HepG2 (cell line): ENCODE data around the gene C1QL4. TPM values are rescaled to one million over a fixed set of nuclear protein-coding genes. Genes with fewer than 3 reads are reported as not detected.
A peak's percentile ranks its signal among the peaks of the same experiment; 100 is the strongest.

ENCODE experiments used
- CENPX ChIP-seq: sonication (generic); formaldehyde crosslinking; IDR thresholded peaks from 2 replicates; pipeline ENCODE4 v1.9.0; 2021; ENCODE audit warnings: mild to moderate bottlenecking, missing genetic modification reagents, moderate library complexity
- ERF ChIP-seq: IDR thresholded peaks from 2 replicates; pipeline ENCODE4 v1.6.1; 2018; ENCODE audit warnings: missing biosample characterization, missing genetic modification reagents
- GABPB1 ChIP-seq: IDR thresholded peaks from 2 replicates; pipeline ENCODE4 v1.6.1; 2016; ENCODE audit warnings: mild to moderate bottlenecking, missing genetic modification reagents, moderate library complexity, missing compliant biosample characterization
- KAT8 ChIP-seq: IDR thresholded peaks from 2 replicates; pipeline ENCODE4 v1.6.1; 2016; ENCODE audit warnings: missing genetic modification reagents, missing compliant biosample characterization
- NR3C1 ChIP-seq: sonication (generic); formaldehyde crosslinking; IDR thresholded peaks from 2 replicates; pipeline ENCODE4 v1.4.0; 2020; ENCODE audit warnings: missing genetic modification reagents
- RFXANK ChIP-seq: IDR thresholded peaks from 2 replicates; pipeline ENCODE4 v1.6.1; 2016
- SKI ChIP-seq: fragments of 450-650 bp; IDR thresholded peaks from one replicate; pipeline ENCODE4 v1.6.1; 2018; ENCODE audit warnings: mild to moderate bottlenecking; ENCODE audit not compliant: partially characterized antibody
- TCF7L2 ChIP-seq: IDR thresholded peaks from 2 replicates; pipeline ENCODE4 v1.6.1; 2011; ENCODE audit warnings: mild to moderate bottlenecking, low read depth, low read length, moderate library complexity
- ZFY ChIP-seq: sonication (generic); formaldehyde crosslinking; IDR thresholded peaks from 2 replicates; pipeline ENCODE4 v1.4.0; 2020; ENCODE audit warnings: missing genetic modification reagents
- ZKSCAN1 ChIP-seq: fragments of 150-350 bp; IDR thresholded peaks from 2 replicates; pipeline ENCODE4 v1.6.1; 2014; ENCODE audit warnings: low read length
- ZNF12 ChIP-seq: sonication (generic); formaldehyde crosslinking; IDR thresholded peaks from 2 replicates; pipeline ENCODE4 v1.5.0; 2020; ENCODE audit warnings: missing genetic modification reagents
- ZNF160 ChIP-seq: sonication (generic); formaldehyde crosslinking; IDR thresholded peaks from 2 replicates; pipeline ENCODE4 v1.8.0; 2022; ENCODE audit warnings: mild to moderate bottlenecking, inconsistent platforms, missing genetic modification reagents
- ZNF441 ChIP-seq: sonication (generic); formaldehyde crosslinking; IDR thresholded peaks from 2 replicates; pipeline ENCODE4 v1.7.0; 2021; ENCODE audit warnings: missing genetic modification reagents, borderline replicate concordance
- polyA plus RNA-seq, 8 experiments: library from polyadenylated mRNA; depleted of rRNA in 3 of 8; stranded (reverse) in 7 of 8; unstranded in 1 of 8; fragments of >200 nt; fragmentation: Illumina TruSeq in 4 of 8; extraction: Trizol in 4 of 8; gene quantifications; 2 replicates each; pipeline versions ENCODE4 v1.2.1 to v1.2.3, GENCODE V29; 2011 to 2016; ENCODE audit warnings: low read depth in 4 of 8, missing spikeins in 1 of 8, mixed read lengths in 1 of 8; ENCODE audit not compliant: insufficient read depth in 1 of 8
- total RNA-seq, 5 experiments: library from RNA; depleted of rRNA; stranded (reverse); fragments of >200 nt; fragmentation: Illumina TruSeq; extraction: Trizol; gene quantifications; 2 replicates each; pipeline ENCODE4 v1.2.3, GENCODE V29; 2016; ENCODE audit warnings: low read depth in 1 of 5
- TF ChIP-seq, protein P1 (sequence below): sonication (generic); formaldehyde crosslinking; IDR thresholded peaks from 2 replicates; pipeline ENCODE4 v1.8.0; 2022; ENCODE audit warnings: mild to moderate bottlenecking, missing genetic modification reagents; ENCODE audit not compliant: insufficient replicate concordance
- TF ChIP-seq, protein P2 (sequence below): sonication (generic); formaldehyde crosslinking; IDR thresholded peaks from 2 replicates; pipeline ENCODE4 v1.5.1; 2020; ENCODE audit warnings: missing genetic modification reagents, mild to moderate bottlenecking, borderline replicate concordance
- TF ChIP-seq, protein P3 (sequence below): sonication (generic); formaldehyde crosslinking; IDR thresholded peaks from 2 replicates; pipeline ENCODE4 v1.4.0; 2020; ENCODE audit warnings: missing genetic modification reagents
- TF ChIP-seq, protein P4 (sequence below): IDR thresholded peaks from 2 replicates; pipeline ENCODE4 v1.6.1; 2016; ENCODE audit warnings: mild to moderate bottlenecking, missing biosample characterization, missing genetic modification reagents
- TF ChIP-seq, protein P5 (sequence below): sonication (generic); formaldehyde crosslinking; IDR thresholded peaks from 2 replicates; pipeline ENCODE4 v1.4.0; 2020; ENCODE audit warnings: missing genetic modification reagents

C1QL4 gene
- total and polyA plus RNA-seq, 2 of the 13 experiments (the other 11 are each of a cell fraction or from before 2014, with no cell fraction given): 0.03 TPM; not detected in 1

DNA sequence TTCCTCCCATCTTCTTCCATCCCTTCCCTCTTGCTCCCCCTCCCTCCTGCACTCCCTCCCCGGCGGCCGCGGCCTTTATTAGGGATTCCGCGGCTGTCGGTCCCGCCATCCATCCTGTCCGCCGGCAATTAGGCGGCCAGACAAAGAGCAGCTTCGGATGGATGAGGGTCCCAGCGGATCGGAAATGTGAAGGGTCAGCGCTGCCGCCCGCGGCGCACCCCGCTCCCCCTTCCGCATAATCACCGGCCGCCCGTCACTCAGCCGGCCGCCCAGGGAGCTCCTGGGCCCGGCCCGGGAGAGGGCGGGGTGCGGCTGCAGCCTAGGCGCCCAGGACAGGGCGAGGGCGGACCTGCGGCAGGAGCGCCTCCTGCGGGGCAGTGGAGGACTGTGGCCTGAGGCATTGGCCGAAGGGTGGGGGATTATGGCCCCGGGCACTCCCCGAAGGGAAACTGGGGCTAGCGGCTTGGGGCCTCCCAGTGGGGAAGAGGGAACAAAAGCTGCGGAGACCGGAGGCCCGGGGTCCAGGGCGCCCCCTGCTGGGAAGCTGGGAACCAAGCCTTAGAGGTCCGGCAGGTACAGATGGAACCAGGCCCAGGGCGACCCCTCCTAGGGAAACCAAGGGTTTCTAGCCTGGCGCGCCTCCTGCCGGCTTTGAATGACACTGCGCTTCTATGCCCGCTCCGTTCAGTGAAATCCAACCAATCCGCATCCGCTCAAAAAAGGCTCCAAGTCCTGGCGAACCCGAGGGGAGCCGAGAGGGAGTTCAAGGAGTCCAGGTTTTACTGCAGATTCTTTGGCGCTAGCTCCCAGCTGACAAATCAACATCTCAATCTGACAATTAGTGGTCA is 5.3 kb upstream of the C1QL4 start (continued):
- TF ChIP-seq, protein P1, sequence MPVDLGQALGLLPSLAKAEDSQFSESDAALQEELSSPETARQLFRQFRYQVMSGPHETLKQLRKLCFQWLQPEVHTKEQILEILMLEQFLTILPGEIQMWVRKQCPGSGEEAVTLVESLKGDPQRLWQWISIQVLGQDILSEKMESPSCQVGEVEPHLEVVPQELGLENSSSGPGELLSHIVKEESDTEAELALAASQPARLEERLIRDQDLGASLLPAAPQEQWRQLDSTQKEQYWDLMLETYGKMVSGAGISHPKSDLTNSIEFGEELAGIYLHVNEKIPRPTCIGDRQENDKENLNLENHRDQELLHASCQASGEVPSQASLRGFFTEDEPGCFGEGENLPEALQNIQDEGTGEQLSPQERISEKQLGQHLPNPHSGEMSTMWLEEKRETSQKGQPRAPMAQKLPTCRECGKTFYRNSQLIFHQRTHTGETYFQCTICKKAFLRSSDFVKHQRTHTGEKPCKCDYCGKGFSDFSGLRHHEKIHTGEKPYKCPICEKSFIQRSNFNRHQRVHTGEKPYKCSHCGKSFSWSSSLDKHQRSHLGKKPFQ: no peak
- TF ChIP-seq ZFY (CRISPR knock-in tag): peak; percentile 65
- TF ChIP-seq ZKSCAN1: no peak
- TF ChIP-seq, protein P2, sequence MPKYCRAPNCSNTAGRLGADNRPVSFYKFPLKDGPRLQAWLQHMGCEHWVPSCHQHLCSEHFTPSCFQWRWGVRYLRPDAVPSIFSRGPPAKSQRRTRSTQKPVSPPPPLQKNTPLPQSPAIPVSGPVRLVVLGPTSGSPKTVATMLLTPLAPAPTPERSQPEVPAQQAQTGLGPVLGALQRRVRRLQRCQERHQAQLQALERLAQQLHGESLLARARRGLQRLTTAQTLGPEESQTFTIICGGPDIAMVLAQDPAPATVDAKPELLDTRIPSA: no peak
- TF ChIP-seq, protein P3, sequence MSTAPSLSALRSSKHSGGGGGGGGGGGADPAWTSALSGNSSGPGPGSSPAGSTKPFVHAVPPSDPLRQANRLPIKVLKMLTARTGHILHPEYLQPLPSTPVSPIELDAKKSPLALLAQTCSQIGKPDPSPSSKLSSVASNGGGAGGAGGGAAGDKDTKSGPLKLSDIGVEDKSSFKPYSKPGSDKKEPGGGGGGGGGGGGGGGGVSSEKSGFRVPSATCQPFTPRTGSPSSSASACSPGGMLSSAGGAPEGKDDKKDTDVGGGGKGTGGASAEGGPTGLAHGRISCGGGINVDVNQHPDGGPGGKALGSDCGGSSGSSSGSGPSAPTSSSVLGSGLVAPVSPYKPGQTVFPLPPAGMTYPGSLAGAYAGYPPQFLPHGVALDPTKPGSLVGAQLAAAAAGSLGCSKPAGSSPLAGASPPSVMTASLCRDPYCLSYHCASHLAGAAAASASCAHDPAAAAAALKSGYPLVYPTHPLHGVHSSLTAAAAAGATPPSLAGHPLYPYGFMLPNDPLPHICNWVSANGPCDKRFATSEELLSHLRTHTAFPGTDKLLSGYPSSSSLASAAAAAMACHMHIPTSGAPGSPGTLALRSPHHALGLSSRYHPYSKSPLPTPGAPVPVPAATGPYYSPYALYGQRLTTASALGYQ (CRISPR knock-in tag): no peak
- TF ChIP-seq, protein P4, sequence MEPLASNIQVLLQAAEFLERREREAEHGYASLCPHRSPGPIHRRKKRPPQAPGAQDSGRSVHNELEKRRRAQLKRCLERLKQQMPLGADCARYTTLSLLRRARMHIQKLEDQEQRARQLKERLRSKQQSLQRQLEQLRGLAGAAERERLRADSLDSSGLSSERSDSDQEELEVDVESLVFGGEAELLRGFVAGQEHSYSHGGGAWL (CRISPR knock-in tag): no peak
- peak; percentile 37; the same call in 1 of the 2 replicates for TF ChIP-seq KAT8 (CRISPR knock-in tag)
- TF ChIP-seq NR3C1 (CRISPR knock-in tag): no peak
- peak; percentile 30; the same call in 1 of the 2 replicates for TF ChIP-seq ZNF160 (CRISPR knock-in tag)
- TF ChIP-seq ERF: peak; percentile 42; the same call in 1 of the 2 replicates
- TF ChIP-seq CENPX: no peak
- TF ChIP-seq ZNF441 (CRISPR knock-in tag): no peak
- TF ChIP-seq RFXANK (CRISPR knock-in tag): no peak
- no peak for TF ChIP-seq ZNF12 (CRISPR knock-in tag)
- TF ChIP-seq, protein P5, sequence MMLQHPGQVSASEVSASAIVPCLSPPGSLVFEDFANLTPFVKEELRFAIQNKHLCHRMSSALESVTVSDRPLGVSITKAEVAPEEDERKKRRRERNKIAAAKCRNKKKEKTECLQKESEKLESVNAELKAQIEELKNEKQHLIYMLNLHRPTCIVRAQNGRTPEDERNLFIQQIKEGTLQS (CRISPR knock-in tag): no peak
- no peak for TF ChIP-seq TCF7L2
- TF ChIP-seq GABPB1: peak; percentile 41; the same call in 1 of the 2 replicates
- TF ChIP-seq SKI: peak; percentile 12
